ENCODE results near the gene MOB1B. TPM values are rescaled to one million over a fixed set of nuclear protein-coding genes. Genes with fewer than 3 reads are reported as not detected.
"Not testable (repeated sequence)": the region's sequence is repeated elsewhere in the genome, so short reads cannot be mapped to it uniquely, and the experiment has no call there.

MOB1B gene
- total RNA-seq, 1 donor from 2014 or later, result 30.6 TPM

- not testable (repeated sequence) for H3K4me2 ChIP-seq; H3K9me3 ChIP-seq (ENCODE audit: low read depth); H3K27me3 Mint-ChIP-seq (ENCODE audit: insufficient read depth, low read depth); H3K4me3 Mint-ChIP-seq; H3K27ac ChIP-seq; H3K4me1 Mint-ChIP-seq; H3K27ac Mint-ChIP-seq; DNase-seq (ENCODE audit: low spot score); H2AFZ ChIP-seq (replicated peaks); H3K27me3 ChIP-seq; H3K9ac ChIP-seq; H3K4me3 ChIP-seq
- peaks cover 39% of the 10 kb centered on the region for H3K36me3 ChIP-seq
- peaks cover 98% of the 10 kb centered on the region for H3K79me2 ChIP-seq (ENCODE audit: low read depth)
- H3K9me3 Mint-ChIP-seq, result peaks cover 58% of the 10 kb centered on the region
- peaks cover 14% of the 10 kb centered on the region for H3F3A ChIP-seq (ENCODE audit: low read depth)
- H3K4me1 ChIP-seq, result peaks cover 20% of the 10 kb centered on the region
- H3K36me3 Mint-ChIP-seq, result peaks cover 76% of the 10 kb centered on the region
- H4K20me1 ChIP-seq (ENCODE audit: low read depth), result peaks cover 14% of the 10 kb centered on the region
These were observed 99.2 kb downstream of the MOB1B start for GRCh38 chr4:71001363-71001762.

DNA sequence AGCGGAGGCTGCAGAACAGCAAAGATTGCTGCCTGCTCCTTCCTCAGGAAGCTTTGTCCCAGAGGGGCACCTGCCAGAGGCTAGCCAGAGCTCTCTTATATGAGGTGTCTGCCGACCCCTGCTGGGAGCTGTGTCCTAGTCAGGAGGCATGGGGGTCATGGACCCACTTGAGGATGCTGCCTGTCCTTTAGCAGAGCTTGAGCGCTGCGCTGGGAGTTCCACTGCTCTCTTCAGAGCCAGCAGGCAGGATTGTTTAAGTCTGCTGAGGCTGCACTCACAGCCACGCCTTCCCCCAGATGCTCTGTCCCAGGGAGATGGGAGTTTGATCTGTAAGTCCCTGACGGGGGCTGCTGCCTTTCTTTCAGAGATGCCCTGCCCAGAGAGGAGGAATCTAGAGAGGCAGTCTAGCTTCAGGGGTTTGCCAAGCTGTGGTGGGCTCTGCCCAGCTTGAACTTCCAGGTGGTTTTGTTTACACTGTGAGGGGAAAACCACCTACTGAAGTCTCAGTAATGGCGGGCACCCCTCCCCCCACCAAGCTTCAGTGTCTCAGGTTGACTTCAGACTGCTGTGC lies 102.2 kb downstream of the MOB1B start:
- no peak overlapping the region for H3K4me3 Mint-ChIP-seq
- peaks cover 39% of the 10 kb centered on the region for H3K9me3 Mint-ChIP-seq
- H3K27ac Mint-ChIP-seq, result no peak overlapping the region
- DNase-seq (ENCODE audit: low spot score), result peak; percentile 61
- Histone ChIP-seq H3F3A (ENCODE audit: low read depth) (peaks cover 14% of the 10 kb centered on the region), H3K9me3 (ENCODE audit: low read depth) (peaks cover 2% of the 10 kb centered on the region), H3K4me2 (peak overlapping the region; percentile 64), H3K4me3 (no peak overlapping the region), H3K36me3 (peaks cover 24% of the 10 kb centered on the region), H3K27me3 (no peaks in the 10 kb centered on the region), H3K9ac (no peak overlapping the region), H4K20me1 (ENCODE audit: low read depth) (peaks cover 16% of the 10 kb centered on the region), H3K79me2 (ENCODE audit: low read depth) (peaks cover 96% of the 10 kb centered on the region), H2AFZ (replicated peaks) (no peak overlapping the region), H3K4me1 (peaks cover 18% of the 10 kb centered on the region), H3K27ac (peak overlapping the region; percentile 74)
- TF ChIP-seq EZH2 (IDR thresholded peaks at IDR 0.05) (no peak), EZH2phosphoT487 (IDR thresholded peaks at IDR 0.05) (no peak)
- TF ChIP-seq, protein P1, sequence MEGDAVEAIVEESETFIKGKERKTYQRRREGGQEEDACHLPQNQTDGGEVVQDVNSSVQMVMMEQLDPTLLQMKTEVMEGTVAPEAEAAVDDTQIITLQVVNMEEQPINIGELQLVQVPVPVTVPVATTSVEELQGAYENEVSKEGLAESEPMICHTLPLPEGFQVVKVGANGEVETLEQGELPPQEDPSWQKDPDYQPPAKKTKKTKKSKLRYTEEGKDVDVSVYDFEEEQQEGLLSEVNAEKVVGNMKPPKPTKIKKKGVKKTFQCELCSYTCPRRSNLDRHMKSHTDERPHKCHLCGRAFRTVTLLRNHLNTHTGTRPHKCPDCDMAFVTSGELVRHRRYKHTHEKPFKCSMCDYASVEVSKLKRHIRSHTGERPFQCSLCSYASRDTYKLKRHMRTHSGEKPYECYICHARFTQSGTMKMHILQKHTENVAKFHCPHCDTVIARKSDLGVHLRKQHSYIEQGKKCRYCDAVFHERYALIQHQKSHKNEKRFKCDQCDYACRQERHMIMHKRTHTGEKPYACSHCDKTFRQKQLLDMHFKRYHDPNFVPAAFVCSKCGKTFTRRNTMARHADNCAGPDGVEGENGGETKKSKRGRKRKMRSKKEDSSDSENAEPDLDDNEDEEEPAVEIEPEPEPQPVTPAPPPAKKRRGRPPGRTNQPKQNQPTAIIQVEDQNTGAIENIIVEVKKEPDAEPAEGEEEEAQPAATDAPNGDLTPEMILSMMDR (IDR thresholded peaks at IDR 0.05), result no peak
- H3K4me1 Mint-ChIP-seq, result peaks cover 5% of the 10 kb centered on the region
- no peaks in the 10 kb centered on the region for H3K27me3 Mint-ChIP-seq (ENCODE audit: insufficient read depth, low read depth)
- peaks cover 62% of the 10 kb centered on the region for H3K36me3 Mint-ChIP-seq

GRCh38 chr4:71005025-71005424 lies 102.9 kb downstream of the MOB1B start:
- not testable (repeated sequence) for H3K9me3 ChIP-seq (ENCODE audit: low read depth); DNase-seq (ENCODE audit: low spot score); H3K27me3 Mint-ChIP-seq (ENCODE audit: insufficient read depth, low read depth); H3K4me3 ChIP-seq; H3K4me3 Mint-ChIP-seq; H3K27ac ChIP-seq; H2AFZ ChIP-seq (replicated peaks); H3K9ac ChIP-seq; H3K27ac Mint-ChIP-seq; H3K27me3 ChIP-seq; H3K4me1 Mint-ChIP-seq
- Histone ChIP-seq H3K4me2 (peak overlapping the region; percentile 64), H4K20me1 (ENCODE audit: low read depth) (peaks cover 22% of the 10 kb centered on the region), H3K4me1 (peaks cover 18% of the 10 kb centered on the region), H3F3A (ENCODE audit: low read depth) (peaks cover 14% of the 10 kb centered on the region), H3K36me3 (peaks cover 17% of the 10 kb centered on the region), H3K79me2 (ENCODE audit: low read depth) (peaks cover 96% of the 10 kb centered on the region)
- H3K36me3 Mint-ChIP-seq, result peaks cover 62% of the 10 kb centered on the region
- H3K9me3 Mint-ChIP-seq, result peaks cover 33% of the 10 kb centered on the region

GRCh38 chr4:71006203-71006907 lies 104.2 kb downstream of the MOB1B start:
- H3K27me3 Mint-ChIP-seq (ENCODE audit: insufficient read depth, low read depth), result no peaks in the 10 kb centered on the region
- H3K36me3 ChIP-seq, result peaks cover 7% of the 10 kb centered on the region
- H3K4me1 Mint-ChIP-seq, result peaks cover 5% of the 10 kb centered on the region
- no peak overlapping the region for H3K4me3 ChIP-seq
- no peak overlapping the region for H3K27ac ChIP-seq
- peaks cover 18% of the 10 kb centered on the region for H3K4me1 ChIP-seq
- H3K27me3 ChIP-seq, result no peaks in the 10 kb centered on the region
- peaks cover 22% of the 10 kb centered on the region for H3K9me3 Mint-ChIP-seq
- H2AFZ ChIP-seq (replicated peaks), result no peak overlapping the region
- H3K4me2 ChIP-seq, result no peak overlapping the region
- no peak overlapping the region for H3K27ac Mint-ChIP-seq
- peaks cover 14% of the 10 kb centered on the region for H3F3A ChIP-seq (ENCODE audit: low read depth)
- H3K36me3 Mint-ChIP-seq, result peaks cover 54% of the 10 kb centered on the region
- no peak overlapping the region for H3K4me3 Mint-ChIP-seq
- DNase-seq (ENCODE audit: low spot score), result no peak
- no peak overlapping the region for H3K9ac ChIP-seq
- H3K79me2 ChIP-seq (ENCODE audit: low read depth), result peaks cover 96% of the 10 kb centered on the region
- H3K9me3 ChIP-seq (ENCODE audit: low read depth), result peaks cover 2% of the 10 kb centered on the region
- TF ChIP-seq, protein P1 (IDR thresholded peaks at IDR 0.05), result no peak
- TF ChIP-seq EZH2phosphoT487 (IDR thresholded peaks at IDR 0.05), result no peak
- TF ChIP-seq EZH2 (IDR thresholded peaks at IDR 0.05), result no peak
- peaks cover 22% of the 10 kb centered on the region for H4K20me1 ChIP-seq (ENCODE audit: low read depth)
